Muscle of back (tissue), 11 donors: ENCODE data around the gene VASH2. TPM values are rescaled to one million over a fixed set of nuclear protein-coding genes. Genes with fewer than 3 reads are reported as not detected.
"Not testable (repeated sequence)": the region's sequence is repeated elsewhere in the genome, so short reads cannot be mapped to it uniquely, and the experiment has no call there.

Source experiments
- DNase-seq, 3 donors: peaks; one replicate each; pipeline versions ENCODE4 v3.0.0 to v3.0.0-alpha.2; 2013
- polyA plus RNA-seq, 10 donors: library from polyadenylated mRNA; unstranded; fragments of 120-200 nt; gene quantifications; one replicate each; pipeline ENCODE4 v1.2.1, GENCODE V29; 2013; ENCODE audit not compliant: insufficient read length in 10 of 10

The VASH2 gene
- polyA plus RNA-seq, 10 donors, result 40.6 to 56.7 (median 46.5) TPM

DNA sequence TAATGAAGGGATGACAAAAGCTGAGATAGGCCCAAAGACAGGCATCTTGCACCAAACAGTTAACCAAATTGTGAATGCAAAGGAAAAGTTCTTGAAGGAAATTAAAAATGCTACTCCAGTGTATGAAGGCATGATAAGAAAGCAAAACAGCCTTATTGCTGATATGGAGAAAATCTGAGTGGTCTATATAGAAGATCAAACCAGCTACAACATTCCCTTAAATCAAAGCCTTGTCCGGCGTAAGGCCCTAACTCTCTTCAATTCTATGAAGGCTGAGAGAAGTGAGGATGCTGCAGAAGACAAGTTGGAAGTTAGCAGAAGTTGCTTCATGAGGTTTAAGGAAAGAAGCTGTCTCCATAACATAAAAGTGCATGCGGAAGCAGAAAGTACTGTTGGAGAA, 69.7 kb downstream of the VASH2 start:
- DNase-seq, result no peak

DNA sequence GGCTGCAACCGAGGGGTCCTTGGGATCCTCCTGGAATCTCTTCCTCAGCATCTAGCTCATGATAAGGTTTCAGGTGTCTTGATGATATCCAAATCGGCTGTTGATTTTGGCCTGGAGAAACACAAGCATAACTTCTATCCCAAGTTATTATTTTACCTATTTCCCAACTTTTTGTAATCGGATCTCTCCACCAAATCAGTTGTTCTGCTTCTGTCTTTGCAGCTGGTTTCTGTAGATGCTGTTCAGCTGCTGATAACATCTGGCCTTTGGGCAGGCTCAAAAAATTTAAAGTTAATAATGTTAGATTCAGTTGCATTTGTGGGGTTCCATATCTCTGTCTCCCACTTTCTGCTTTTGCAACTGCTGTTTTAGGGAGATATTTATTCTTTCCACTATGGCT, 76.7 kb downstream of the VASH2 start:
- not testable (repeated sequence) for DNase-seq

DNA sequence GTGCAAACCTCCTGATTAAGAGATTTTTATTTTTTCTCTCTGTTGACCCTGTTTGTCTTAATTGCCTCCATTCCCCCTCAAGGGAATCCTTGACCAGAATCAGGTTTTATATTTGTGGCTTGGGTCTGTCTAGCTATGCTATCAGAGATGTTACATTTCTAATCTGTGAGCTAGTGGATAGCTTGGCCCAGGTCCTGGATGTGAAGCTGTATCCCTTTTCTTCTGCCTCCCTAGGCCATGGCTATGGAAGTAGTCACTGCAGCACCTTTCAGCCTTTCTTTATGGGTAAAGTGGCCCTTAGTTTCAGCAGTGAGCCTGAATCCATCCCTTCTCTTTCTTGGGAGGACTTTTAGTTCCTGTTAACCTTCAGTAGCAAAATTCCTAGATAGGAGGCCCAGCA, 82.3 kb downstream of the VASH2 start:
- DNase-seq, result no peak

DNA sequence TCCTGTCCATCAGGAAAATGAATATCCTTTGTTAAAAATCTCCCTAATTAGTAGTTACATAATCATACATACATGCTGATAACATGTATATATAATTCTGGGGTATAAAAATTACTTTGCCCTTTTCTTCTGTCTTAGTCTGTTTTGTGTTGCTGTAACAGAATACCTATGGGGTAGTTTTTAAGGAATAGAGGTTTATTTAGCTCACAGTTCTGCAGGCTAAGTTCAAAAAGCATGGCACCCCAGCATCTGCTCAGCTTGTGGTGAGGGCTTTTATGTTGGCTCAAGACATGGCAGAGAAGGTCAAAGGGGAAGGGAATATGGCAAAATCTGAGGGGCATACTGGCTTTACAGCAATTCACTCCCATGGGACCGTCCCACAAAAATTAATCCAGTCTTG, 84.4 kb downstream of the VASH2 start:
- no peak for DNase-seq

DNA sequence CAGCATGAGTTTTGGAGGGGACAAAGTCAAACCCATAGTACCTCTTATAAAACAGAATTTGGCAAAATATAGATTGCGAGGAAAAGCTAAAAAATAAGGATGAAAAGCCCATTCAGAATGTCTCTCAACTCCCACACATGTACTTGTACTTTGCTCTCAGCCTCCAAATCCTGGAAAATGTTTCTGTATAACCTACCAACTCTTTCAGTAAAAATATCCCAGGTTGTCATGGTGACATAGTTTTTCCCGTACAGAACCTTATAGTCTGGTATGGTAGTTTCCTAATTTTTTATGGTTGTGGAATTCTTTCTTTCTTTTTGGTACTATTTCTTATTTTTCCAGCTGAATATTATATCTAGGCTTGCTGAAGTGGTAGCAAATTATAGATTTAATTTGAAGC, 85.2 kb downstream of the VASH2 start:
- DNase-seq, result no peak

Other genes with a start within 250 kb of the VASH2 start
- 10 to 100 TPM; 30.5 to 36.4 (median 32.6) TPM for gene NSL1, start 158.8 kb upstream of the VASH2 start, polyA plus RNA-seq
- 10 to 100 TPM in 8 of 10 donors, 1 to 10 TPM in 2; 8.8 to 11.9 (median 10.9) TPM for gene TATDN3, start 158.6 kb upstream of the VASH2 start, polyA plus RNA-seq
- gene SPATA45, start 102.9 kb upstream of the VASH2 start, polyA plus RNA-seq, result under 1 TPM in 3 of 10 donors, not detected in 7; 0.33 to 0.48 (median 0.48) TPM
- gene FLVCR1, start 92.3 kb upstream of the VASH2 start, polyA plus RNA-seq, result 10 to 100 TPM in 2 of 10 donors, 1 to 10 TPM in 8; 4.1 to 14.1 (median 8.6) TPM
- 10 to 100 TPM; 21.9 to 37.5 (median 27.9) TPM for gene ANGEL2, start 65.3 kb downstream of the VASH2 start, polyA plus RNA-seq
- 10 to 100 TPM; 16.8 to 24.3 (median 20.2) TPM for gene RPS6KC1, start 100.7 kb downstream of the VASH2 start, polyA plus RNA-seq